ENCODE data around the gene PPM1N. TPM values are rescaled to one million over a fixed set of nuclear protein-coding genes. Genes with fewer than 3 reads are reported as not detected.

PPM1N gene
- total and polyA plus RNA-seq, 2 of the 13 experiments (the other 11 are each of a cell fraction or from before 2014, with no cell fraction given), result 0.31 to 1.8 TPM

- TF ChIP-seq ZFP36L2 (CRISPR knock-in tag; IDR thresholded peaks at IDR 0.05), result no peak
- 0 out of 2 replicates have a peak, but pooled peaks have one; percentile 60 for TF ChIP-seq ZFP82 (CRISPR knock-in tag; IDR thresholded peaks at IDR 0.05; ENCODE audit: borderline replicate concordance)
- TF ChIP-seq THAP7 (CRISPR knock-in tag; IDR thresholded peaks at IDR 0.05), result no peak
- TF ChIP-seq, protein P1, sequence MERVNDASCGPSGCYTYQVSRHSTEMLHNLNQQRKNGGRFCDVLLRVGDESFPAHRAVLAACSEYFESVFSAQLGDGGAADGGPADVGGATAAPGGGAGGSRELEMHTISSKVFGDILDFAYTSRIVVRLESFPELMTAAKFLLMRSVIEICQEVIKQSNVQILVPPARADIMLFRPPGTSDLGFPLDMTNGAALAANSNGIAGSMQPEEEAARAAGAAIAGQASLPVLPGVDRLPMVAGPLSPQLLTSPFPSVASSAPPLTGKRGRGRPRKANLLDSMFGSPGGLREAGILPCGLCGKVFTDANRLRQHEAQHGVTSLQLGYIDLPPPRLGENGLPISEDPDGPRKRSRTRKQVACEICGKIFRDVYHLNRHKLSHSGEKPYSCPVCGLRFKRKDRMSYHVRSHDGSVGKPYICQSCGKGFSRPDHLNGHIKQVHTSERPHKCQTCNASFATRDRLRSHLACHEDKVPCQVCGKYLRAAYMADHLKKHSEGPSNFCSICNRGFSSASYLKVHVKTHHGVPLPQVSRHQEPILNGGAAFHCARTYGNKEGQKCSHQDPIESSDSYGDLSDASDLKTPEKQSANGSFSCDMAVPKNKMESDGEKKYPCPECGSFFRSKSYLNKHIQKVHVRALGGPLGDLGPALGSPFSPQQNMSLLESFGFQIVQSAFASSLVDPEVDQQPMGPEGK (CRISPR knock-in tag; IDR thresholded peaks at IDR 0.05), result peak; percentile 73
- no peak for TF ChIP-seq ZNF709 (CRISPR knock-in tag; IDR thresholded peaks at IDR 0.05)
- TF ChIP-seq SCMH1 (CRISPR knock-in tag; IDR thresholded peaks at IDR 0.05; ENCODE audit: borderline replicate concordance), result no peak
- TF ChIP-seq, protein P2, sequence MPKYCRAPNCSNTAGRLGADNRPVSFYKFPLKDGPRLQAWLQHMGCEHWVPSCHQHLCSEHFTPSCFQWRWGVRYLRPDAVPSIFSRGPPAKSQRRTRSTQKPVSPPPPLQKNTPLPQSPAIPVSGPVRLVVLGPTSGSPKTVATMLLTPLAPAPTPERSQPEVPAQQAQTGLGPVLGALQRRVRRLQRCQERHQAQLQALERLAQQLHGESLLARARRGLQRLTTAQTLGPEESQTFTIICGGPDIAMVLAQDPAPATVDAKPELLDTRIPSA (CRISPR knock-in tag; IDR thresholded peaks at IDR 0.05; ENCODE audit: borderline replicate concordance), result no peak
- TF ChIP-seq HNRNPUL1 (IDR thresholded peaks at IDR 0.05; ENCODE audit: low read depth, low read length), result no peak
- TF ChIP-seq NFIC (IDR thresholded peaks at IDR 0.05; ENCODE audit: low read length), result no peak
- no peak for TF ChIP-seq ZNF142 (CRISPR knock-in tag; IDR thresholded peaks at IDR 0.05)
- TF ChIP-seq, protein P3, sequence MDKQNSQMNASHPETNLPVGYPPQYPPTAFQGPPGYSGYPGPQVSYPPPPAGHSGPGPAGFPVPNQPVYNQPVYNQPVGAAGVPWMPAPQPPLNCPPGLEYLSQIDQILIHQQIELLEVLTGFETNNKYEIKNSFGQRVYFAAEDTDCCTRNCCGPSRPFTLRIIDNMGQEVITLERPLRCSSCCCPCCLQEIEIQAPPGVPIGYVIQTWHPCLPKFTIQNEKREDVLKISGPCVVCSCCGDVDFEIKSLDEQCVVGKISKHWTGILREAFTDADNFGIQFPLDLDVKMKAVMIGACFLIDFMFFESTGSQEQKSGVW (CRISPR knock-in tag; IDR thresholded peaks at IDR 0.05; ENCODE audit: borderline replicate concordance), result no peak
- no peak for TF ChIP-seq MIER3 (CRISPR knock-in tag; IDR thresholded peaks at IDR 0.05; ENCODE audit: borderline replicate concordance)
- TF ChIP-seq SNAPC2 (CRISPR knock-in tag; IDR thresholded peaks at IDR 0.05), result no peak
- TF ChIP-seq HIC2 (CRISPR knock-in tag; IDR thresholded peaks at IDR 0.05; ENCODE audit: low read depth), result no peak
- TF ChIP-seq ZNF337 (CRISPR knock-in tag; IDR thresholded peaks at IDR 0.05; ENCODE audit: borderline replicate concordance, low read depth), result no peak
- TF ChIP-seq CC2D1A (CRISPR knock-in tag; IDR thresholded peaks at IDR 0.05), result no peak
- TF ChIP-seq POLR2A (IDR thresholded peaks at IDR 0.05; ENCODE audit: insufficient read depth in 1 of 2, low read depth in 2 of 2, low read length in 2 of 2), result peak; percentile 55 to 82; a peak in 3 of 4 replicates
Observed at GRCh38 chr19:45506246-45506988, 8.2 kb downstream of the PPM1N start (continued).
